Activated CD4-positive, alpha-beta T cell treated with anti-CD3 and anti-CD28 coated beads, Interleukin-2, amount 10 ng/mL, durations not matched to agents 24 days and 14 days (primary cell): ENCODE data around the gene SPSB4. TPM values are rescaled to one million over a fixed set of nuclear protein-coding genes. Genes with fewer than 3 reads are reported as not detected.

ENCODE experiments used
- DNase-seq: peaks from one replicate; pipeline ENCODE4 v3.0.0; 2022
- H3K27ac Mint-ChIP-seq: one replicate; pipeline ENCODE4 v1.8.0; 2022; ENCODE audit warnings: mild to moderate bottlenecking, mixed read lengths
- H3K27me3 Mint-ChIP-seq: one replicate; pipeline ENCODE4 v1.8.0; 2022; ENCODE audit warnings: mixed read lengths
- H3K36me3 Mint-ChIP-seq: one replicate; pipeline ENCODE4 v1.8.0; 2022; ENCODE audit warnings: low read depth, mild to moderate bottlenecking, mixed read lengths
- H3K4me1 Mint-ChIP-seq: one replicate; pipeline ENCODE4 v1.8.0; 2021; ENCODE audit warnings: mixed read lengths
- H3K4me3 Mint-ChIP-seq: one replicate; pipeline ENCODE4 v1.8.0; 2022; ENCODE audit warnings: mild to moderate bottlenecking, moderate library complexity, mixed read lengths
- H3K9me3 Mint-ChIP-seq: one replicate; pipeline ENCODE4 v1.8.0; 2021; ENCODE audit warnings: mixed read lengths
- intact Hi-C: fragments of 100-400 bp; cut with micrococcal nuclease; formaldehyde crosslinking; loops from one replicate; pipeline ENCODE4 v1.15.1; 2023
- total RNA-seq: library from RNA; stranded (reverse); gene quantifications from 2 replicates; pipeline ENCODE4 v1.2.3, GENCODE V29; 2022

The SPSB4 gene
- total RNA-seq, 1 donor from 2014 or later, result not detected

DNA sequence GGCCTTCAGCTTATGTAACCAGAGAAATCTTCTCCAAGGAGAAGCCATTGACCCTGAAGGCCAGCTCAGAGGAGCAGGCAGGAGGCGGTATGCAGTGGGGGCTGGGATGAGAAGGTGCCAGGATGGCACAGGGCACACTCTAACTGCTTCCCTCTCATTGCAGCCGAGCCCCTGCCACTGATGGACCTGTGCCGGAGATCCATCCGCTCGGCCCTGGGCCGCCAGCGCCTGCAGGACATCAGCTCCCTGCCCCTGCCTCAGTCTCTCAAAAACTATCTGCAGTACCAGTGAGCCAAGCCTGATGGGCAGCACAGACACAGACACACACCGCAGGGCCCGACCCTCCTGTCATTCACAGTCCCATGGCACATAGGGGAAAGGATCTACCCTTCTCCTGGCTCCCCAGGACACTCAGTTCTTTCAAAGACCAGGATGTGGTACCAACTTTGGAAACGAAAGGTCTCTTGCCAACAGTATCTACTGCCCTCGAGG is 95.9 kb downstream of the SPSB4 start:
- intact Hi-C loops, result no loop called here
- no peaks in the 10 kb centered on the region for H3K36me3 Mint-ChIP-seq

DNA sequence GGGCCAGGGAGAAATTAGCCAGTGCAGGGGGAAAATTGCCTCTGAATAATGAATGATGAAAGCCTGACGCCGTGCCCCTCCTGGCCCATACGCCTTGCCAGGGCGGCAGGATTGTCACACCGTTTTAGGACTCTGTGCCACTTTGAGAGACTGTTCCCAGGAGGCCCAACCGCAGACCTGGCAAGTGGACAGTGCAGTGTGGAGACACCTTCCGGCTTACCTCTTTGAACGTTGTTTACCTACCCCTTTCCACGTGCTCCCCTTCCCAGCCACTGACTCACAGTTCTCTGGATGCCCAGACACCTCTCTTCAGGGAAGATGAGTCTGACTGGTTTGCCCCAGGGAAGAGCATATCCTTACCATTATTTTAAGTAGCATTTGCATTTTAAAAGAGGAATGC is 96.5 kb downstream of the SPSB4 start:
- H3K9me3 Mint-ChIP-seq, result peaks cover 7% of the 10 kb centered on the region
- intact Hi-C loops, result no loop called here
- no peak for DNase-seq
- no peaks in the 10 kb centered on the region for H3K36me3 Mint-ChIP-seq
- no peak overlapping the region for H3K27ac Mint-ChIP-seq
- no peaks in the 10 kb centered on the region for H3K27me3 Mint-ChIP-seq
- no peaks in the 10 kb centered on the region for H3K4me1 Mint-ChIP-seq
- no peak overlapping the region for H3K4me3 Mint-ChIP-seq

More for the DNA sequence above, 95.9 kb downstream of the SPSB4 start:
- Mint-ChIP-seq H3K4me3 (no peak overlapping the region), H3K27me3 (no peaks in the 10 kb centered on the region), H3K4me1 (no peaks in the 10 kb centered on the region), H3K9me3 (peaks cover 12% of the 10 kb centered on the region), H3K27ac (no peak overlapping the region)
- DNase-seq, result no peak

DNA sequence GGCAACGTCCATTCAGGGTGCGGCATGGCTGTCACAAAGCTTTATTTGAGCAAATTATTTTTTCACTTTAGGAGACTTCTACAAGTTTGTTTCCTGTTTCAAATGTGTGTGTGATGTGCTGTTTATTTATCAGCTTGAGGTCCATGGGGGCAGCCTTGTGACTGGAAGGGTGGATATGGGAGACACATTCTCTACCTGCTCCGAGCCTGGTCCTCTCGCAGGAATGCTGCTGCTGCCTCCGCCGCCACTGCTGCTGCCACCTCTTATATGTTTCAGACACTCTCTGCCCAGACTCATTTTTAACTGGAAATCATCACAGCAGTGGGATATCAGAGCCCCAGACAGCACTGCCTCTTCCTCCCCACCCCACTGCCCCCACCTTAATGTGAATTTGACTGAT is 97.0 kb downstream of the SPSB4 start:
- no peak overlapping the region for H3K27ac Mint-ChIP-seq
- no peak for DNase-seq
- no peaks in the 10 kb centered on the region for H3K4me1 Mint-ChIP-seq
- no peaks in the 10 kb centered on the region for H3K36me3 Mint-ChIP-seq
- peaks cover 2% of the 10 kb centered on the region for H3K9me3 Mint-ChIP-seq
- H3K4me3 Mint-ChIP-seq, result no peak overlapping the region
- intact Hi-C loops, result no loop called here
- no peaks in the 10 kb centered on the region for H3K27me3 Mint-ChIP-seq

GRCh38 chr3:141148770-141149169 is 97.6 kb downstream of the SPSB4 start:
- H3K4me1 Mint-ChIP-seq, result no peaks in the 10 kb centered on the region
- DNase-seq, result no peak
- H3K27me3 Mint-ChIP-seq, result no peaks in the 10 kb centered on the region
- intact Hi-C loops, result no loop called here
- no peaks in the 10 kb centered on the region for H3K36me3 Mint-ChIP-seq
- H3K27ac Mint-ChIP-seq, result no peak overlapping the region
- no peak overlapping the region for H3K4me3 Mint-ChIP-seq
- H3K9me3 Mint-ChIP-seq, result no peaks in the 10 kb centered on the region

DNA sequence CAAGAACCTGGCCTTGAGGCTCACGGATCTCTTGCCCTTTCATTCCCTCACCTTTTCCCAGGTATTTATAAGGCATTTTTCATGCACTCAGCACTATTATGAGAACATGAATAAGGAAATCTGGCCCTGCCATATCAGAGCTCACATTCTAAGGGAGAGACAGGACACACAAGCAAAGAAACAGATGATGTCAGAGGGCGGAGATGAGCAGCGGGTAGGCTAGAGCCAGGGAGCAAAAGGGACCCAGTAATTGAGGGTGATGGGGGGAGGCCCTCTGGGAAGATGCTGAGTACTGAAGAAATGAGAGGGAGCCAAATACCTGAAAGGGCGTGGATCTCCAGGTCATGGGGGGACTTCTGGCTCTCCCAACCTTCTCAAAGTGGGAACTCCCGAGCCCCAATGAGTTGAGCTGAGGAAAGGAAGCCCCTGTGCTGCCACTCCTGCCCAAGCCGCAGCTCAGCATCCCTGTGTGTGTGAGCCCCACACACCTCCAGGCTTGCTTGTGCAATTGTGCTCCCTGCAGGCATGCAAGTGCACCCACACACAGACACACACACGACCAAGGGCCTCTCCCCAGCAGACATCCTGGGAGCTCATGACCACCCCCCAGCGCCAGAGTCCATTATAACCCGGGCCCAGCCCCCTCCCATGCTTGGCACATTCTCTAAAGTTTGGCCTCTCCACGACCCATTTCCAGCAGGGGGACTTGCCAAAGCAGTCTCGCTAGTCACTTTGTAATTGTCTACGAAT is 99.1 kb downstream of the SPSB4 start:
- H3K9me3 Mint-ChIP-seq, result no peaks in the 10 kb centered on the region
- H3K4me3 Mint-ChIP-seq, result no peak overlapping the region
- intact Hi-C loops, result no loop called here
- H3K27ac Mint-ChIP-seq, result no peak overlapping the region
- no peaks in the 10 kb centered on the region for H3K4me1 Mint-ChIP-seq
- DNase-seq, result no peak
- no peaks in the 10 kb centered on the region for H3K27me3 Mint-ChIP-seq
- no peaks in the 10 kb centered on the region for H3K36me3 Mint-ChIP-seq

GRCh38 chr3:141150931-141151330 is 99.8 kb downstream of the SPSB4 start:
- no peak for DNase-seq
- no peaks in the 10 kb centered on the region for H3K36me3 Mint-ChIP-seq
- H3K9me3 Mint-ChIP-seq, result no peaks in the 10 kb centered on the region
- H3K4me1 Mint-ChIP-seq, result no peaks in the 10 kb centered on the region
- no peak overlapping the region for H3K27ac Mint-ChIP-seq
- H3K27me3 Mint-ChIP-seq, result no peaks in the 10 kb centered on the region
- intact Hi-C loops, result no loop called here
- H3K4me3 Mint-ChIP-seq, result no peak overlapping the region

- H3K4me3 Mint-ChIP-seq, result no peak overlapping the region
- no peak for DNase-seq
- no peaks in the 10 kb centered on the region for H3K4me1 Mint-ChIP-seq
- no peaks in the 10 kb centered on the region for H3K9me3 Mint-ChIP-seq
- intact Hi-C loops, result no loop called here
- H3K27me3 Mint-ChIP-seq, result peaks cover 1% of the 10 kb centered on the region
- H3K36me3 Mint-ChIP-seq, result no peaks in the 10 kb centered on the region
- no peak overlapping the region for H3K27ac Mint-ChIP-seq
Observed at GRCh38 chr3:141151439-141151838, 100.3 kb downstream of the SPSB4 start.

DNA sequence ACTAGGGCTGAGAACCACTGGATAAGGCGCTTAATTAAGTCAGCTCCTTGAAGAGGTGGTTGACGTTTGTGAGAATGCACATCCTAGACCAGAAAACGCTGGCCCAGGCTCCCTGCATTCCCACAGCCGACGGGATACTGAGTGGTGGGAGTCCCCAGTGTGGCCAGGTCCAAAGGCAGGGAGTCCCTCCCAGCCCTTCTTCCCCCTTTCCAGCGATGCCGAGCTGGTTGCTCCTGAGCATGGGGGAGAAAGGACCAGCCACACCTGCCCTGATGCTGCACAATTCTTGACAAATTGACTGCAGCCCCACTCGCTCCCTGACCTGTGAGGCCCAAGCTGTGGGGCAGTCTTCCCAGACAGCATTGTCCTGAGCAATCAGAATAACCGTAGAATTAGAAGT is 101.0 kb downstream of the SPSB4 start:
- peaks cover 1% of the 10 kb centered on the region for H3K27me3 Mint-ChIP-seq
- no peaks in the 10 kb centered on the region for H3K9me3 Mint-ChIP-seq
- DNase-seq, result no peak
- H3K4me1 Mint-ChIP-seq, result no peaks in the 10 kb centered on the region
- no peaks in the 10 kb centered on the region for H3K36me3 Mint-ChIP-seq
- H3K27ac Mint-ChIP-seq, result no peak overlapping the region
- intact Hi-C loops, result no loop called here
- no peak overlapping the region for H3K4me3 Mint-ChIP-seq

GRCh38 chr3:141152801-141153678 is 101.9 kb downstream of the SPSB4 start:
- Mint-ChIP-seq H3K4me3 (no peak overlapping the region), H3K36me3 (no peaks in the 10 kb centered on the region), H3K27me3 (peaks cover 1% of the 10 kb centered on the region), H3K27ac (no peak overlapping the region), H3K4me1 (no peaks in the 10 kb centered on the region), H3K9me3 (no peaks in the 10 kb centered on the region)
- intact Hi-C loops, result no loop called here
- no peak for DNase-seq

GRCh38 chr3:141153679-141153966 is 102.5 kb downstream of the SPSB4 start:
- no peaks in the 10 kb centered on the region for H3K4me1 Mint-ChIP-seq
- peaks cover 2% of the 10 kb centered on the region for H3K9me3 Mint-ChIP-seq
- intact Hi-C loops, result no loop called here
- H3K27me3 Mint-ChIP-seq, result peaks cover 1% of the 10 kb centered on the region
- H3K36me3 Mint-ChIP-seq, result no peaks in the 10 kb centered on the region
- no peak for DNase-seq
- H3K27ac Mint-ChIP-seq, result no peak overlapping the region
- no peak overlapping the region for H3K4me3 Mint-ChIP-seq

DNA sequence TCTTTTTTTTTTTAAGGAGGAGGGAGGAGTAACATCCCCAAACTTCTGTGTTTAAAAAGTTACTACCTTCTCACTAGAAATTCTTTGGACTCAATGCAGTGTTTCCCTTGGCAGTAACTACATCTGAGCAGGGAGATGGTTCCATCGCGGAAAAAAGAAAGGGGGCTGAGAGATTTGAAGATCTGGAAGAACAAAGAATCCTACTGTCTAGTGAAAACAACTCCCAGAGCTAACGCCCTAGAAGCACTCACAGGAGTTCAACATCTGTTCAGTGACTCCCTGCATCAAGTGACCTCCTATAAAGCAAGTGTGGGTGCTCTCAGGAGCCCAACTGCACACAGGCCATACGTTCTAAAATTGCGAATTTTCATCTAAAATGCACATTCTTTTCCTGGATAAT is 113.7 kb downstream of the SPSB4 start:
- Mint-ChIP-seq H3K27me3 (peaks cover 8% of the 10 kb centered on the region), H3K4me3 (no peak overlapping the region), H3K4me1 (no peaks in the 10 kb centered on the region), H3K27ac (no peak overlapping the region), H3K36me3 (no peaks in the 10 kb centered on the region), H3K9me3 (peaks cover 4% of the 10 kb centered on the region)
- no peak for DNase-seq
- intact Hi-C loops, result no loop called here

DNA sequence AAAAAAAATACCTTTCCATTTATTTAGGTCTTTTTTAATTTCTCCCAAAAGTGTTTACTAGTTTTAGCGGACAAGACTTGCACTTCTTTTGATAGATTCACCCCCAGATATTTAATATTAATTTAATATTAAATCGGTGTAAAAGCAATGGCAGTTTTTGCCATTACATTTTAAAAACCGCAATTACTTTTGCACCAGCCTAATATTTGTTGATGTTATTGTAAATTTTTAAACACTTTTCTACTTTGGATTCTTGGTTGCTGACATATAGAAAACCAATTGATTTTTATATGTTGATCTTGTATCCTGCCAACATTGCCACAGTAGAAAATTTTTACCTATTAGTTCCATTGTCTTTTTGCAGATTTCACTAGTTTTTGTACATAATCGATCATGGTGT is 116.5 kb downstream of the SPSB4 start:
- H3K27ac Mint-ChIP-seq, result no peak overlapping the region
- DNase-seq, result no peak
- H3K4me1 Mint-ChIP-seq, result no peaks in the 10 kb centered on the region
- peaks cover 9% of the 10 kb centered on the region for H3K27me3 Mint-ChIP-seq
- no peaks in the 10 kb centered on the region for H3K9me3 Mint-ChIP-seq
- no peaks in the 10 kb centered on the region for H3K36me3 Mint-ChIP-seq
- no peak overlapping the region for H3K4me3 Mint-ChIP-seq
- intact Hi-C loops, result no loop called here

GRCh38 chr3:141170678-141171295 is 119.6 kb downstream of the SPSB4 start:
- no peaks in the 10 kb centered on the region for H3K36me3 Mint-ChIP-seq
- no peak overlapping the region for H3K27ac Mint-ChIP-seq

DNA sequence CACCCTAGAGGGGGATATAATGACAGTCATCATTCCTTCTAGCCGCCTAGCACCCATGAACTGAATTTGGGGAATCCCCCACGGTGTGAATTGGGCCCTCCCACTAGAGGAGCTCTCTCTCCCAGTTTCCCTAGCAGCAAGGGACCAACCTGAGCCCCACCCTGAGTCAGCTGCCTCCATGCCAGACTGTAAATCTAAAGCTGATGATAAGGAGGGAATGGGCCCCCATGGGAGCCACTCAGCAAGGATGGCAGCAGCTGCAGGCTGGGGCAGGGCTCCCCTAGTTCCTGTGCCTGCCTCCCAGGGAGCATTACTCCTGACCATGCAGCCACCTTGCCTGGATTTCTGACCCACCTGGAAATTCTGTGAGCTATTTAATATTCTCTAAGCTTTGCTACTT is 123.5 kb downstream of the SPSB4 start:
- H3K27ac Mint-ChIP-seq, result no peak overlapping the region
- no peaks in the 10 kb centered on the region for H3K9me3 Mint-ChIP-seq
- no peaks in the 10 kb centered on the region for H3K4me1 Mint-ChIP-seq
- peaks cover 9% of the 10 kb centered on the region for H3K27me3 Mint-ChIP-seq
- intact Hi-C loops, result no loop called here
- H3K36me3 Mint-ChIP-seq, result no peaks in the 10 kb centered on the region
- no peak for DNase-seq
- no peak overlapping the region for H3K4me3 Mint-ChIP-seq

More at GRCh38 chr3:141170678-141171295, 119.6 kb downstream of the SPSB4 start:
- Mint-ChIP-seq H3K4me1 (no peaks in the 10 kb centered on the region), H3K27me3 (peaks cover 9% of the 10 kb centered on the region), H3K9me3 (no peaks in the 10 kb centered on the region), H3K4me3 (no peak overlapping the region)
- intact Hi-C loops, result no loop called here
- DNase-seq, result no peak
